ENCODE measurements around the gene ADAM10.

Gene ADAM10

GRCh38 chr15:58677426-58677825 lies 72.1 kb downstream of the ADAM10 start:
- in situ Hi-C loops (cut with HindIII; ENCODE audit: low sequenced_read_pairs) = no loop called here
- no peak for DNase-seq (ENCODE audit: low read depth, low spot score)
- TF ChIP-seq, protein P1, sequence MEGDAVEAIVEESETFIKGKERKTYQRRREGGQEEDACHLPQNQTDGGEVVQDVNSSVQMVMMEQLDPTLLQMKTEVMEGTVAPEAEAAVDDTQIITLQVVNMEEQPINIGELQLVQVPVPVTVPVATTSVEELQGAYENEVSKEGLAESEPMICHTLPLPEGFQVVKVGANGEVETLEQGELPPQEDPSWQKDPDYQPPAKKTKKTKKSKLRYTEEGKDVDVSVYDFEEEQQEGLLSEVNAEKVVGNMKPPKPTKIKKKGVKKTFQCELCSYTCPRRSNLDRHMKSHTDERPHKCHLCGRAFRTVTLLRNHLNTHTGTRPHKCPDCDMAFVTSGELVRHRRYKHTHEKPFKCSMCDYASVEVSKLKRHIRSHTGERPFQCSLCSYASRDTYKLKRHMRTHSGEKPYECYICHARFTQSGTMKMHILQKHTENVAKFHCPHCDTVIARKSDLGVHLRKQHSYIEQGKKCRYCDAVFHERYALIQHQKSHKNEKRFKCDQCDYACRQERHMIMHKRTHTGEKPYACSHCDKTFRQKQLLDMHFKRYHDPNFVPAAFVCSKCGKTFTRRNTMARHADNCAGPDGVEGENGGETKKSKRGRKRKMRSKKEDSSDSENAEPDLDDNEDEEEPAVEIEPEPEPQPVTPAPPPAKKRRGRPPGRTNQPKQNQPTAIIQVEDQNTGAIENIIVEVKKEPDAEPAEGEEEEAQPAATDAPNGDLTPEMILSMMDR (IDR thresholded peaks at IDR 0.05; ENCODE audit: low read depth, low read length) = no peak
- H3K4me3 ChIP-seq (ENCODE audit: low read depth, low read length) = no peak overlapping the region

DNA sequence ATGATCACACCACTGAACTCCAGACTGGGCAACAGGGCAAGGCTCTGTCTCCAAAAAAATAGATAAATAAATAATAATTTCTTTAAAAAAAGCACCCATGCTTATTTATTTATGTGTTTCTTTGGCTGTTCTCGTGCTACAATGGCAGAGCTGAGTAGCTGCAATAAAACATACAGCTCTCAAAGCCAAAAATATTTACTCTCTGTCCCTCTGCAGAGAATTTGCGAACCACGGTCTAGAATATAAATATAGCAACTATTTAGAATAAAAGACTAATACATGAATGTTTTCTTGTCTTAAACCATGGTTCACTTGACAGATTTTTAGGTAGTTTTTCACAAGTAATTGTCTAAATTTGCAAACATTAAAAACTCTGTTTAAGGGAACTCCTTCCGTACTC lies 72.7 kb downstream of the ADAM10 start:
- in situ Hi-C loops (cut with HindIII; ENCODE audit: low sequenced_read_pairs) = no loop called here
- TF ChIP-seq, protein P1 (IDR thresholded peaks at IDR 0.05; ENCODE audit: low read depth, low read length) = no peak
- DNase-seq (ENCODE audit: low read depth, low spot score) = no peak
- H3K4me3 ChIP-seq (ENCODE audit: low read depth, low read length) = no peak overlapping the region

DNA sequence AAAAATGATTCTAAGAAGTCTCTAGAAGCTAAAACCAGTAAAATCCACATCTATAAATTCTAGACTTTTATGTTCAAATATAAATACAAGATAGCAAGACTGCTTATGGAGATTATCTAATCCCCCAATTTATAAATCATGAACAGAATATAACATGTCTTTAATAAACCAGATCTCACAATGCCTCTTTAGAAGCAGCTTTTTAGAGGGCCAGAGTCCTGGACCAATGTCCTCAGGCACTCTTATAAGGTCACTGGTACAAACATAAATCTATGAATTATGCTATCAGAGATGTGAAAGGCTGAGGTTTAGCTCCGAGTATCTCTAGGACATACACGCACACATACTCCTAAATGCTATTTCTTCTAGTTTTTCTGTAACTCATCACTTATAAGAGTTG lies 78.3 kb downstream of the ADAM10 start:
- DNase-seq (ENCODE audit: low read depth, low spot score) = no peak
- H3K4me3 ChIP-seq (ENCODE audit: low read depth, low read length) = no peak overlapping the region
- TF ChIP-seq, protein P1 (IDR thresholded peaks at IDR 0.05; ENCODE audit: low read depth, low read length) = no peak
- in situ Hi-C loops (cut with HindIII; ENCODE audit: low sequenced_read_pairs) = no loop called here

GRCh38 chr15:58669108-58669507 lies 80.4 kb downstream of the ADAM10 start:
- no peak overlapping the region for H3K4me3 ChIP-seq (ENCODE audit: low read depth, low read length)
- TF ChIP-seq, protein P1 (IDR thresholded peaks at IDR 0.05; ENCODE audit: low read depth, low read length) = no peak
- DNase-seq (ENCODE audit: low read depth, low spot score) = no peak
- in situ Hi-C loops (cut with HindIII; ENCODE audit: low sequenced_read_pairs) = no loop called here

- H3K4me3 ChIP-seq (ENCODE audit: low read depth, low read length) = no peak overlapping the region
- in situ Hi-C loops (cut with HindIII; ENCODE audit: low sequenced_read_pairs) = no loop called here
- DNase-seq (ENCODE audit: low read depth, low spot score) = peak; percentile 29
- TF ChIP-seq, protein P1 (IDR thresholded peaks at IDR 0.05; ENCODE audit: low read depth, low read length) = no peak
Observed at GRCh38 chr15:58666957-58667356, 82.5 kb downstream of the ADAM10 start.

DNA sequence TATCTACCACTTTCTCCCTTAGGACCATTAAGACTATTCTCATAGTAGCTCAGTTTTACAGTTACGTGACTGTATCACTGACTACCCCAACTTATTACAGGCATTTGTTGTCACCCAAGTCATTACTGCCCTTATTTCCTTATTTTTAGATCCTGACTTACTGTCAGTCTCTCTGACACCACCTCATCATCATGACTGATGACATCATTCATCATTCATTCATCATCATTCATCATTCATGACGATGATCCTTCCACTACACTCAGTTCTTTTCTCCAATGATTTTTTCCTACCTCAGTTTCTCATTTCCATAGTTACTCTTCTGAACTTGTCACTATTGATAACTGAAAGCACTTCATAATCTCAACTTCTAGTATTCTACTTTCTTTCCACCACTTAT lies 83.8 kb downstream of the ADAM10 start:
- in situ Hi-C loops (cut with HindIII; ENCODE audit: low sequenced_read_pairs) = no loop called here
- H3K4me3 ChIP-seq (ENCODE audit: low read depth, low read length) = no peak overlapping the region
- no peak for DNase-seq (ENCODE audit: low read depth, low spot score)
- TF ChIP-seq, protein P1 (IDR thresholded peaks at IDR 0.05; ENCODE audit: low read depth, low read length) = no peak

DNA sequence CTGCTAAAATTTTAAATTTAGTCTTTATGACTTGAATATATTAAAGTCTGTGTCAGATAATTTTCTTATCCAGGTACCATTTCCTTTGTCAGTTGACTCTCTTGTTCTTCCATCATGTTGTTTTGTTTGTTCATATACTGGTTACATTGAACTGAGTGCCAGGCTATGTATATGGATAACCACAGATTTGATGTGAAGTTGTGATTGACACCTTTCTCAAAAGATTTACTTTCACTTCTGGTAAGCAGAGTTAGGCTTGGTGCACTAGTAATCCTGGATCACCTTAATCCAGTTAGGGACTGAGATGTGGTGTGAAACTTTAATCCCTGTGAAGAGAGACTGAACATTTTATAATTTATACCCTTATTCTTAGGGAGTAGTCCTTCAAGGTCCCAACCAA lies 99.4 kb downstream of the ADAM10 start:
- H3K4me3 ChIP-seq (ENCODE audit: low read depth, low read length) = no peak overlapping the region
- no peak for DNase-seq (ENCODE audit: low read depth, low spot score)
- in situ Hi-C loops (cut with HindIII; ENCODE audit: low sequenced_read_pairs) = no loop called here
- TF ChIP-seq, protein P1 (IDR thresholded peaks at IDR 0.05; ENCODE audit: low read depth, low read length) = no peak

All from astrocyte of the spinal cord (primary cell).